K562 (cell line): Measurements from ENCODE around the gene CDK14.

Source experiments
- BRD4 ChIP-seq: fragments of 200-600 bp; sonication (generic); IDR thresholded peaks from 2 replicates; pipeline ENCODE4 v1.6.1; 2017; ENCODE audit warnings: inconsistent platforms
- CBX5 ChIP-seq: IDR thresholded peaks from 2 replicates; pipeline ENCODE4 v1.6.1; 2014; ENCODE audit warnings: low read depth, borderline replicate concordance
- CCNT2 ChIP-seq: IDR thresholded peaks from 2 replicates; pipeline ENCODE4 v1.6.1; 2011; ENCODE audit warnings: borderline replicate concordance, low read depth, mild to moderate bottlenecking, moderate library complexity, mixed read lengths, low read length; ENCODE audit not compliant: insufficient read length; ENCODE audit errors: extremely low read depth
- EZH2 ChIP-seq: IDR thresholded peaks from 2 replicates; pipeline ENCODE4 v1.6.1; 2012; ENCODE audit warnings: low read depth, mild to moderate bottlenecking, inconsistent platforms, low read length, borderline replicate concordance
- REST ChIP-seq, 2 experiments: fragments of 450-650 bp; formaldehyde crosslinking in 1 of 2; IDR thresholded peaks; 2 replicates each; pipeline versions ENCODE4 v1.4.0 to v1.6.1; 2014 to 2020; ENCODE audit warnings: mild to moderate bottlenecking in 2 of 2, borderline replicate concordance in 1 of 2, low read depth in 1 of 2
- TAF7 ChIP-seq: fragments of 450-650 bp; IDR thresholded peaks from 2 replicates; pipeline ENCODE4 v1.6.1; 2016; ENCODE audit warnings: missing genetic modification characterization, missing compliant biosample characterization
- TFAP4 ChIP-seq: sonication (generic); formaldehyde crosslinking; IDR thresholded peaks from 2 replicates; pipeline ENCODE4 v1.8.0; 2022; ENCODE audit warnings: missing genetic modification reagents, mild to moderate bottlenecking, moderate library complexity, borderline replicate concordance
- TOE1 ChIP-seq, 2 experiments: fragments of 450-650 bp in 1 of 2; sonication (generic) in 1 of 2; formaldehyde crosslinking in 1 of 2; IDR thresholded peaks; 2 replicates each; pipeline versions ENCODE4 v1.7.1 to v1.8.0; 2016 to 2022; ENCODE audit warnings: borderline replicate concordance in 2 of 2, mild to moderate bottlenecking in 2 of 2, antibody characterized with exemption in 1 of 2, inconsistent platforms in 1 of 2, low read depth in 1 of 2, missing genetic modification reagents in 1 of 2, moderate library complexity in 1 of 2
- ZNF354B ChIP-seq: fragments of 250-450 bp; sonication (Bioruptor Pico); IDR thresholded peaks from 2 replicates; pipeline ENCODE4 v1.4.0; 2020
- TF ChIP-seq, protein P1 (sequence below), 3 experiments: IDR thresholded peaks in 2 of 3; conservative IDR thresholded peaks in 1 of 3; 2 replicates each; pipeline ENCODE4 v1.5.1; 2011 to 2012; ENCODE audit warnings: low read length in 3 of 3, mild to moderate bottlenecking in 3 of 3, control low read depth in 2 of 3, improper control_type of control experiment in 1 of 3, inconsistent platforms in 1 of 3, low read depth in 1 of 3, mixed read lengths in 1 of 3, moderate library complexity in 1 of 3; ENCODE audit not compliant: insufficient read depth in 2 of 3
- TF ChIP-seq, protein P2 (sequence below): fragments of 250-450 bp; sonication (Bioruptor Pico); IDR thresholded peaks from 2 replicates; pipeline ENCODE4 v1.9.0; 2021; ENCODE audit warnings: mild to moderate bottlenecking
- TF ChIP-seq, protein P3 (sequence below): fragments of 250-450 bp; sonication (Bioruptor Pico); IDR thresholded peaks from 2 replicates; pipeline ENCODE4 v1.4.0; 2020; ENCODE audit warnings: mild to moderate bottlenecking, moderate library complexity

- TF ChIP-seq TOE1 (IDR thresholded peaks at IDR 0.05; ENCODE audit: borderline replicate concordance) (no peak), TOE1 (CRISPR knock-in tag; IDR thresholded peaks at IDR 0.05; ENCODE audit: borderline replicate concordance, low read depth) (no peak), ZNF354B (CRISPR knock-in tag) (no peak), BRD4 (no peak), TAF7 (no peak), CCNT2 (no peak), EZH2 (no peak), REST (IDR thresholded peaks at IDR 0.05; ENCODE audit: borderline replicate concordance) (no peak), REST (CRISPR knock-in tag; IDR thresholded peaks at IDR 0.05; ENCODE audit: low read depth) (no peak), CBX5 (no peak), TFAP4 (CRISPR knock-in tag) (no peak)
- TF ChIP-seq, protein P1, sequence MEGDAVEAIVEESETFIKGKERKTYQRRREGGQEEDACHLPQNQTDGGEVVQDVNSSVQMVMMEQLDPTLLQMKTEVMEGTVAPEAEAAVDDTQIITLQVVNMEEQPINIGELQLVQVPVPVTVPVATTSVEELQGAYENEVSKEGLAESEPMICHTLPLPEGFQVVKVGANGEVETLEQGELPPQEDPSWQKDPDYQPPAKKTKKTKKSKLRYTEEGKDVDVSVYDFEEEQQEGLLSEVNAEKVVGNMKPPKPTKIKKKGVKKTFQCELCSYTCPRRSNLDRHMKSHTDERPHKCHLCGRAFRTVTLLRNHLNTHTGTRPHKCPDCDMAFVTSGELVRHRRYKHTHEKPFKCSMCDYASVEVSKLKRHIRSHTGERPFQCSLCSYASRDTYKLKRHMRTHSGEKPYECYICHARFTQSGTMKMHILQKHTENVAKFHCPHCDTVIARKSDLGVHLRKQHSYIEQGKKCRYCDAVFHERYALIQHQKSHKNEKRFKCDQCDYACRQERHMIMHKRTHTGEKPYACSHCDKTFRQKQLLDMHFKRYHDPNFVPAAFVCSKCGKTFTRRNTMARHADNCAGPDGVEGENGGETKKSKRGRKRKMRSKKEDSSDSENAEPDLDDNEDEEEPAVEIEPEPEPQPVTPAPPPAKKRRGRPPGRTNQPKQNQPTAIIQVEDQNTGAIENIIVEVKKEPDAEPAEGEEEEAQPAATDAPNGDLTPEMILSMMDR (IDR thresholded peaks at IDR 0.05 in 2 of 3, conservative IDR thresholded peaks at IDR 0.05 in 1 of 3; ENCODE audit: insufficient read depth in 2 of 3, low read depth in 1 of 3, low read length in 3 of 3): no peak
- TF ChIP-seq, protein P2, sequence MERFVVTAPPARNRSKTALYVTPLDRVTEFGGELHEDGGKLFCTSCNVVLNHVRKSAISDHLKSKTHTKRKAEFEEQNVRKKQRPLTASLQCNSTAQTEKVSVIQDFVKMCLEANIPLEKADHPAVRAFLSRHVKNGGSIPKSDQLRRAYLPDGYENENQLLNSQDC (CRISPR knock-in tag): no peak
- TF ChIP-seq, protein P3, sequence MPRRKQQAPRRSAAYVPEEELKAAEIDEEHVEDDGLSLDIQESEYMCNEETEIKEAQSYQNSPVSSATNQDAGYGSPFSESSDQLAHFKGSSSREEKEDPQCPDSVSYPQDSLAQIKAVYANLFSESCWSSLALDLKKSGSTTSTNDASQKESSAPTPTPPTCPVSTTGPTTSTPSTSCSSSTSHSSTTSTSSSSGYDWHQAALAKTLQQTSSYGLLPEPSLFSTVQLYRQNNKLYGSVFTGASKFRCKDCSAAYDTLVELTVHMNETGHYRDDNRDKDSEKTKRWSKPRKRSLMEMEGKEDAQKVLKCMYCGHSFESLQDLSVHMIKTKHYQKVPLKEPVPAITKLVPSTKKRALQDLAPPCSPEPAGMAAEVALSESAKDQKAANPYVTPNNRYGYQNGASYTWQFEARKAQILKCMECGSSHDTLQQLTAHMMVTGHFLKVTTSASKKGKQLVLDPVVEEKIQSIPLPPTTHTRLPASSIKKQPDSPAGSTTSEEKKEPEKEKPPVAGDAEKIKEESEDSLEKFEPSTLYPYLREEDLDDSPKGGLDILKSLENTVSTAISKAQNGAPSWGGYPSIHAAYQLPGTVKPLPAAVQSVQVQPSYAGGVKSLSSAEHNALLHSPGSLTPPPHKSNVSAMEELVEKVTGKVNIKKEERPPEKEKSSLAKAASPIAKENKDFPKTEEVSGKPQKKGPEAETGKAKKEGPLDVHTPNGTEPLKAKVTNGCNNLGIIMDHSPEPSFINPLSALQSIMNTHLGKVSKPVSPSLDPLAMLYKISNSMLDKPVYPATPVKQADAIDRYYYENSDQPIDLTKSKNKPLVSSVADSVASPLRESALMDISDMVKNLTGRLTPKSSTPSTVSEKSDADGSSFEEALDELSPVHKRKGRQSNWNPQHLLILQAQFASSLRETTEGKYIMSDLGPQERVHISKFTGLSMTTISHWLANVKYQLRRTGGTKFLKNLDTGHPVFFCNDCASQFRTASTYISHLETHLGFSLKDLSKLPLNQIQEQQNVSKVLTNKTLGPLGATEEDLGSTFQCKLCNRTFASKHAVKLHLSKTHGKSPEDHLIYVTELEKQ (CRISPR knock-in tag): no peak
These were observed 109.4 kb downstream of the CDK14 start for GRCh38 chr7:90705391-90706071.
